Epithelial cell of esophagus (primary cell): ENCODE measurements around the gene PCSK6.

Experiments used
- DNase-seq: peaks from one replicate; pipeline ENCODE4 v3.0.0; 2010; ENCODE audit warnings: low read depth
- H3K4me3 ChIP-seq: 2 replicates; pipeline ENCODE4 v1.5.1; 2011; ENCODE audit warnings: mild to moderate bottlenecking, low read length, control low read depth
- CTCF ChIP-seq: IDR thresholded peaks from 2 replicates; pipeline ENCODE4 v1.5.1; 2011; ENCODE audit warnings: low read depth, mild to moderate bottlenecking, low read length, control low read depth, inconsistent platforms; ENCODE audit not compliant: insufficient read depth; ENCODE audit errors: missing control alignments

Gene PCSK6

GRCh38 chr15:101437618-101438481, 51.7 kb downstream of the PCSK6 start:
- no peak for TF ChIP-seq CTCF
- no peak for DNase-seq
- H3K4me3 ChIP-seq, result no peak overlapping the region

GRCh38 chr15:101437209-101437608, 52.3 kb downstream of the PCSK6 start:
- no peak for DNase-seq
- no peak for TF ChIP-seq CTCF
- H3K4me3 ChIP-seq, result no peak overlapping the region

GRCh38 chr15:101436526-101436925, 53.0 kb downstream of the PCSK6 start:
- no peak for TF ChIP-seq CTCF
- no peak for DNase-seq
- no peak overlapping the region for H3K4me3 ChIP-seq

- no peak for TF ChIP-seq CTCF
- no peak for DNase-seq
- no peak overlapping the region for H3K4me3 ChIP-seq
These were observed 53.7 kb downstream of the PCSK6 start for GRCh38 chr15:101435761-101436160.

GRCh38 chr15:101434032-101434920, 55.2 kb downstream of the PCSK6 start:
- no peak for TF ChIP-seq CTCF

GRCh38 chr15:101433396-101433795, 56.1 kb downstream of the PCSK6 start:
- no peak overlapping the region for H3K4me3 ChIP-seq
- TF ChIP-seq CTCF, result no peak
- DNase-seq, result no peak

More at GRCh38 chr15:101434032-101434920, 55.2 kb downstream of the PCSK6 start:
- no peak overlapping the region for H3K4me3 ChIP-seq
- no peak for DNase-seq
